Spleen (tissue), 11 donors: Measurements from ENCODE around the gene LTBR. TPM values are rescaled to one million over a fixed set of nuclear protein-coding genes. Genes with fewer than 3 reads are reported as not detected.

ENCODE experiments used
- DNase-seq: peaks from one replicate; pipeline ENCODE4 v3.0.0-alpha.2; 2020
- H3K27ac ChIP-seq, 8 donors: fragments of 200-600 bp; sonication (generic) in 7 of 8; 1 replicate in 4 of 8; 2 replicates in 4 of 8; pipeline versions ENCODE4 v1.5.0 to v1.8.0; 2016 to 2021; ENCODE audit warnings: inconsistent platforms in 4 of 8, mild to moderate bottlenecking in 4 of 8, moderate library complexity in 1 of 8
- H3K27me3 ChIP-seq, 7 donors: fragments of 200-600 bp; sonication (generic) in 6 of 7; replicated peaks in 1 of 7; 1 replicate in 4 of 7; 2 replicates in 3 of 7; pipeline versions ENCODE4 v1.5.0 to v1.8.0; 2016 to 2021; ENCODE audit warnings: inconsistent platforms in 3 of 7, mild to moderate bottlenecking in 1 of 7
- H3K36me3 ChIP-seq, 6 donors: fragments of 200-600 bp; sonication (generic) in 5 of 6; 1 replicate in 4 of 6; 2 replicates in 2 of 6; pipeline versions ENCODE4 v1.5.0 to v1.8.0; 2016 to 2021; ENCODE audit warnings: inconsistent platforms in 2 of 6
- H3K4me1 ChIP-seq, 6 donors: fragments of 200-600 bp; sonication (generic) in 5 of 6; 1 replicate in 3 of 6; 2 replicates in 3 of 6; pipeline versions ENCODE4 v1.5.0 to v1.8.0; 2016 to 2021; ENCODE audit warnings: inconsistent platforms in 3 of 6
- H3K4me3 ChIP-seq, 8 donors: fragments of 200-600 bp; sonication (generic) in 7 of 8; 1 replicate in 4 of 8; 2 replicates in 4 of 8; pipeline versions ENCODE4 v1.5.0 to v1.8.0; 2016 to 2021; ENCODE audit warnings: inconsistent platforms in 4 of 8, mild to moderate bottlenecking in 4 of 8, moderate library complexity in 2 of 8
- H3K9me3 ChIP-seq, 8 donors: fragments of 200-600 bp; sonication (generic) in 7 of 8; 1 replicate in 4 of 8; 2 replicates in 4 of 8; pipeline versions ENCODE4 v1.5.0 to v1.8.0; 2016 to 2021; ENCODE audit warnings: inconsistent platforms in 4 of 8
- CTCF ChIP-seq, 11 experiments: fragments of 200-600 bp in 7 of 11; fragments of 450-650 bp in 4 of 11; sonication (generic) in 4 of 11; IDR thresholded peaks in 8 of 11; conservative IDR thresholded peaks in 3 of 11; 1 replicate in 7 of 11; 2 replicates in 4 of 11; pipeline versions ENCODE4 v1.4.0 to v1.8.0; 2016 to 2021; ENCODE audit warnings: antibody characterized with exemption in 11 of 11, inconsistent platforms in 4 of 11, mild to moderate bottlenecking in 1 of 11
- POLR2A ChIP-seq, 3 donors: fragments of 450-650 bp; IDR thresholded peaks; one replicate each; pipeline ENCODE4 v1.5.1; 2017; ENCODE audit warnings: antibody characterized with exemption in 3 of 3, mild to moderate bottlenecking in 1 of 3
- POLR2AphosphoS5 ChIP-seq, 3 donors: sonication (generic); formaldehyde crosslinking; IDR thresholded peaks; one replicate each; pipeline ENCODE4 v1.5.1; 2017; ENCODE audit warnings: antibody characterized with exemption in 3 of 3
- WGBS, 5 donors: extraction: QIAGEN DNeasy Blood & Tissue Kit in 3 of 5; methylation state at CpG; one replicate each; pipeline versions ENCODE4 v1.1.5 to v1.1.7; 2013 to 2018; 5-methylcytosine and 5-hydroxymethylcytosine counted together
- intact Hi-C: fragments of 100-400 bp; cut with DNase I; formaldehyde crosslinking; loops from one replicate; pipeline ENCODE4 v1.15.0; 2023; ENCODE audit warnings: low total_unique reads
- polyA plus RNA-seq, 3 donors: library from polyadenylated mRNA; stranded (reverse); fragments of 200-250 nt; gene quantifications; one replicate each; pipeline ENCODE4 v1.2.1, GENCODE V29; 2013
- total RNA-seq, 7 donors: library from RNA; depleted of rRNA in 3 of 7; stranded (reverse); fragments of >200 nt in 3 of 7; fragmentation: NEBNext Ultra II Directional in 4 of 7; extraction: Animal tissue kit (Norgen Biotek cat#: 25700) in 4 of 7; gene quantifications; one replicate each; pipeline versions ENCODE4 v1.1.0 to v1.2.1, GENCODE V29; 2016 to 2021
- donor health status: healthy with polysubstance abuse.
- donor health status: DM: no; HTN: no; CAD: no; lungs with moderate emphysema.
- donor health status: DM: no; HTN: no; CAD: no.
- donor health status: Bipolar disorder and iron deficiency.
- donor health status: healthy.
- donor health status: DM: no; HTN: no; CAD: no.
- donor health status: DM: yes; HTN: yes; CAD: no.

LTBR gene
- total and polyA plus RNA-seq, 10 donors: 14.4 to 155 (median 85.5) TPM

- peak overlapping the region; percentile 86 to 99 (median 96) for H3K27ac ChIP-seq
- 1 to 2% (median 1%) methylated on average over 11 of the region's 11 CpGs for WGBS, 5 donors
- H3K4me1 ChIP-seq: peaks cover 69 to 100% (median 91%) of the 10 kb centered on the region in 6 donors
- intact Hi-C loops: loop anchor here (10.0 kb wide), 2 partner anchors 129 to 209 kb away; no protein-coding TSS in a partner anchor
- H3K27me3 ChIP-seq: peaks cover 0 to 76% (median 0%) of the 10 kb centered on the region in 7 donors
- TF ChIP-seq POLR2AphosphoS5 (IDR thresholded peaks at IDR 0.05) (peak; percentile 67 to 88 (median 78)), CTCF (IDR thresholded peaks at IDR 0.05 in 8 of 11, conservative IDR thresholded peaks at IDR 0.05 in 3 of 11) (peak in 10 of 11 experiments; percentile 38 to 74 (median 58)), POLR2A (IDR thresholded peaks at IDR 0.05) (no peak)
- no peaks in the 10 kb centered on the region for H3K9me3 ChIP-seq
- peak overlapping the region; percentile 17 to 97 (median 88) for H3K4me3 ChIP-seq
- peaks cover 2 to 46% (median 40%) of the 10 kb centered on the region in 6 donors for H3K36me3 ChIP-seq
- peak; percentile 96 for DNase-seq
Measured at GRCh38 chr12:6335451-6336078, 48.4 kb upstream of the LTBR start.

- peak; percentile 95 for DNase-seq
- WGBS, 5 donors: 0 to 8% (median 3%) methylated on average over 12 of the region's 12 CpGs
- TF ChIP-seq CTCF (IDR thresholded peaks at IDR 0.05 in 8 of 11, conservative IDR thresholded peaks at IDR 0.05 in 3 of 11): no peak
- TF ChIP-seq POLR2AphosphoS5 (IDR thresholded peaks at IDR 0.05): peak; percentile 82 to 86 (median 84)
- peak in 1 of 3 donors; percentile 35 for TF ChIP-seq POLR2A (IDR thresholded peaks at IDR 0.05)
- Histone ChIP-seq H3K4me3 (peak overlapping the region; percentile 22 to 97 (median 88)), H3K27ac (peak overlapping the region; percentile 86 to 99 (median 96)), H3K27me3 (peaks cover 0 to 76% (median 0%) of the 10 kb centered on the region in 7 donors), H3K36me3 (peaks cover 0 to 39% (median 33%) of the 10 kb centered on the region in 6 donors), H3K4me1 (peaks cover 62 to 100% (median 85%) of the 10 kb centered on the region in 6 donors), H3K9me3 (no peaks in the 10 kb centered on the region)
- intact Hi-C loops: loop anchor here (10.0 kb wide), 2 partner anchors 129 to 209 kb away; no protein-coding TSS in a partner anchor
Measured at GRCh38 chr12:6336079-6336888, 47.7 kb upstream of the LTBR start.

DNA sequence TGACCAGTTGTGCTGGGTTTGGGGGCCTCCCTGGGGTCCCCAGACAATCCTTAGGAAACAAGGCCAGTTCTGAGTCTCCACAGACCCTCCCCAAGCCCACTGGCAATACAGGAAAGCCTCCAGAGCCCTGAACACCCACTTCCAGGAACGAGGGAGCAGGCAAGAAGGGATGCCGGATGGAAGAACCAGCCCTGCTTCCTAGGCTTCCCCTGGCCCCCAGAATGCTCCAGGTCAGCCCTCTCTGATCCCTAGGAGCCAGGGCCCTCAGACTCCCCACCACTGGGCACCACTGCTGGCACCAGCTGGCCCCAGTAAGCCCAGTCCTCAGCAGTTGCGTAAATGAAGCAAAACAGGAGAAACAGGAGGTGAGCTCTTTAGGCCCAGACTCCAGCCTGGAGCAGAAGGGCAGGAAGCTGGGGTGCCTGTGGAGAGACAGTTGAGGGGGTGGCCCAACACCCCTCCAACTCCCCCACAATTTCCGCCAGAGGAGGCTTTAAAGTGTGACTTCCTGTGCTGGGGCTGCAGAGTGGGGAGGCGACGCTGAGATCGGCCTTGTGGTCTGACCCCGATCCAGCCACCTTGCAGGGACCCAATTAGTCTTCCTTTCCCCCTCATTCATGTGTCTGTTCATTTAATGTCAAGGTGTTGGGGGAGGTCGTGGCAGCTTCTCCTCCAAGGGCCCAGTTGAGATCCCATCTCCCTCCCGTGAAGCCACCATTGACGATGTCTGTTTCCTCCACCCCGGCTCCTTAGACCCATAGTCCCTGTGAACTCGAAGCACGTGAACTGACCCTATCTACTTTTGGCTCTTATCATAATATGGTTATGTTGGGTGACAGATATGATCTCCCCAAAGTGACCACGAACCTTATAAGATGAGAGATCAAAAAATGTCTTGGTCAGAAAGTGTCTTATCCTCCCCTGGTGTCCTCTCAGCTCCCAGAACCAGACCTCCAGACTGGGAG is 46.8 kb upstream of the LTBR start:
- Histone ChIP-seq H3K27ac (peak overlapping the region; percentile 86 to 99 (median 96)), H3K27me3 (peaks cover 0 to 76% (median 0%) of the 10 kb centered on the region in 7 donors), H3K36me3 (peaks cover 0 to 30% (median 25%) of the 10 kb centered on the region in 6 donors), H3K9me3 (no peaks in the 10 kb centered on the region), H3K4me3 (peak overlapping the region; percentile 22 to 97 (median 88)), H3K4me1 (peaks cover 62 to 99% (median 81%) of the 10 kb centered on the region in 6 donors)
- TF ChIP-seq CTCF (IDR thresholded peaks at IDR 0.05 in 8 of 11, conservative IDR thresholded peaks at IDR 0.05 in 3 of 11) (no peak), POLR2AphosphoS5 (IDR thresholded peaks at IDR 0.05) (peak; percentile 62 to 81 (median 74))
- intact Hi-C loops: loop anchor here (10.0 kb wide), 2 partner anchors 128 to 208 kb away; no protein-coding TSS in a partner anchor
- peak; percentile 89 for DNase-seq
- 1 to 8% (median 2%) methylated on average over 15 of the region's 15 CpGs for WGBS, 5 donors
